ENCODE results near the gene PFN3.
A peak's percentile ranks its signal among the peaks of the same experiment; 100 is the strongest.
"Not testable (repeated sequence)": the region's sequence is repeated elsewhere in the genome, so short reads cannot be mapped to it uniquely, and the experiment has no call there.

PFN3 gene

DNA sequence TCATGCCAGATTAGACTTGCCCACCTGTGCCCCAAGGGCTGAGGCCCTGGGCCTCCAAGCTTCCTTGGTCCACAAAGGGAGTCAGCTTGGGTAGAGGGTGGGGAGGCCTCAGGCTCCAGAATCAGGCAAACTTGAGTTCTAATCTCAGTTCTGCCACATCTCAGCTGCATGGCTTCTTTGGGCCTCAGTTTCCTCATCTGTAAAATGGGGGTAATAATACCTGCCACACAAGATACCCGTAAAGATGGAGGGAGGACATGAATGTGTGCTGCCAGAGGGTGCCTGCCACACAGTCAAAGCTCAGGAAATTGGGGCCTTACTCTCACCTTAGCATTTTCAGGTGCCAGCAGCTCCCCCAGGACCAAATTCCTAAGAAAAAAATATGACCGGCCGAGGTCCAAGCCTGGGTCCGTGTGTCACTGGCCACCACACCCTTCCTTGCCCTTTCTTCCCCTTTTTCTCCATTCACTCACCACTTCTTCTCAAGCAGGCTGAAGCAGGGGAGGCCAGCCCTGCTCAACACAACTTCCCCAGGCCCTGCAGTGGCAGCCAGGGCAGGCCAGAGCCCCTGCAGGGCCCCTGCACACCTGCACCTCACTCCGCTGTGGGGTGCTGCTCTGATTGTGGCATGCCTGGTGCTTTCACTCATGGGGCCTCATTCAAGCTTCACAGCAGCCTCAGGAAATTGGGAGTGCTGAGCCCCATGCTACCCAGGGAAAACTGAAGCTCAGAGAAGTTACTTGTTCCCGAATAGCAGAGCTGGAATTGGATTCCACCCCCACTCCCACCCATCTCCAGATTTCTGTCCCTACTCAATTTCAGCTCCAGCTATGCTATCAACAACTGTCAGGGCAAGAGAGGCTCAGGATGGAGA, 38.8 kb downstream of the PFN3 start:
- no peak for DNase-seq (ENCODE audit: low read depth in 2 of 2)

DNA sequence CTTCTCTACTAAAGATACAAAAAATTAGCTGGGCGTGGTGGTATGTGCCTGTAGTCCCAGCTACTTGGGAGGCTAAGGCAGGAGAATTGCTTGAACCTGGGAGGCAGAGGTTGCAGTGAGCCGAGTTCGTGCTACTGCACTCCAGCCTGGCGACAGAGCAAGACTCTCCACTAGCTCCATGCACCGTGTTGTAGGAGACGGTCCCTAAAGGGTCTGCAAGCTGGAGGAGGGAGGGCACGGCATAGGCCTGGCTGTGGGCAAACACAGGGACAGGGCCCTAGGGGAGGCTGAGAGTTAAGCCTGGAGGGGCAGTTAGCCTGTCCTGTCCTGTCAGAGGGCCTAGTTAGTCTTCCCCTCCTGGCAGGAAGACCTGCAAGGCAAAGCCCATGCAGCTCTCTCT, 39.7 kb downstream of the PFN3 start:
- DNase-seq (ENCODE audit: low read depth in 2 of 2): not testable (repeated sequence)

DNA sequence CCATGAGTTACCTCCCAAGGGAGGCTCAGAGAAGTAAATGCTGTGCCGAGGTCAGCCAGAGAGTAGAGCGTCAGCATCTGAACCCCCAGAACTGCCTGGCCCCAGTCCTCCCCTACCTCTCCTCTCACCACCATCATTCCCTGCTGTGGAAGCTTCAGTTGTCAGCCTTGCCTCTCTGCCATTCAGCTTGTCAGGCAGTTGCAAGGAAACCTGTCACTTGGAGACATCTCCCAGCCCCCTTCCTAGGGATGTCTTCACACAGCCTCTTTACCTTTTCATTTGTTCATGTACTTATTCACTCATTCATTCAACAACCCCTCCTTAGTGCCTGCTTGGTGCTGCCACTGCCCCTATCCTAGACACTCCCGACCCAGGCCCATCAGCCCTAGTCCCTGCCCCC, 40.6 kb downstream of the PFN3 start:
- DNase-seq (ENCODE audit: low read depth in 2 of 2): no peak

DNA sequence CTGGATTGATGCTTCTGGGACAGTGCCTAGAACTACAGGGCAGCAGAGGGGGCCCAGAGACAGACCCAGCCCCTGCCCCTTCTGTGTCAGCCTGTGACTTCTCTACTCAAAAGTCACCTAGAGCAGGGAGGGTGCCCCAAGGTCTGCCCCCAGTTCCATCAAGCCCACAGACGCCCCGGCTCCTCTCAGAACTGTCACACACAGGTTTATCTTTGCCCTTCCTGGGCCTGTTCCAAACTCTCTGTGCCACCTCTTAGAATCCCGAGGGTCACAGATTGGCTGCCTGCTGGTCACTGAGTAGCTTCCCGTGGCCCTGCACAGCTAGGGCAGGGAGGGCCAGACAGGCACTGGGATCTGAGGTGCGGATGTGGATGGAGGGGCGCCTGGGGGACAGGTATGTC, 41.0 kb downstream of the PFN3 start:
- DNase-seq (ENCODE audit: low read depth in 2 of 2): no peak

DNA sequence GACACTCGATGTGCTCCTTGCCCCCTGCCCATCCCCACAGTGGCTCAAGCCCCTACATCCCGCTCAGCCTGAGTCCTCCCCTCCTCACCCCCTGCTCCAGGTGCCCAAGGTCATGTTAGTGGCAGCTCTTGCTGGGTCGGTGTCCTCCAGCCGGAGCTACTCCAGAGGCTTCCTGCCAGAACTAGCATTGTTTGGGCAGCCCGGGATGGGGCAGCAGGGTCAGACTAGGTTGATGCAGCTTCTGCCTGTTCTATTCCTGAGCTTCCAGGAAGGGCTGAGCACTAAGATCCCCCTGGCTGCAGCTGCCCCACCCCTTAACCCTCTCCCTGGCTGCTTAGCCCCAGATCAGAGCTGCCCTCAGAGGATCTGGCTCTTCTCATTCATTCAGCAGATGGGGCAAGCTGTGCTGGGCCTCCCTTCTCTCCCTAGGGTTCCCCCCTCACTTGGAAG, 42.1 kb downstream of the PFN3 start:
- DNase-seq (ENCODE audit: low read depth in 2 of 2): no peak

DNA sequence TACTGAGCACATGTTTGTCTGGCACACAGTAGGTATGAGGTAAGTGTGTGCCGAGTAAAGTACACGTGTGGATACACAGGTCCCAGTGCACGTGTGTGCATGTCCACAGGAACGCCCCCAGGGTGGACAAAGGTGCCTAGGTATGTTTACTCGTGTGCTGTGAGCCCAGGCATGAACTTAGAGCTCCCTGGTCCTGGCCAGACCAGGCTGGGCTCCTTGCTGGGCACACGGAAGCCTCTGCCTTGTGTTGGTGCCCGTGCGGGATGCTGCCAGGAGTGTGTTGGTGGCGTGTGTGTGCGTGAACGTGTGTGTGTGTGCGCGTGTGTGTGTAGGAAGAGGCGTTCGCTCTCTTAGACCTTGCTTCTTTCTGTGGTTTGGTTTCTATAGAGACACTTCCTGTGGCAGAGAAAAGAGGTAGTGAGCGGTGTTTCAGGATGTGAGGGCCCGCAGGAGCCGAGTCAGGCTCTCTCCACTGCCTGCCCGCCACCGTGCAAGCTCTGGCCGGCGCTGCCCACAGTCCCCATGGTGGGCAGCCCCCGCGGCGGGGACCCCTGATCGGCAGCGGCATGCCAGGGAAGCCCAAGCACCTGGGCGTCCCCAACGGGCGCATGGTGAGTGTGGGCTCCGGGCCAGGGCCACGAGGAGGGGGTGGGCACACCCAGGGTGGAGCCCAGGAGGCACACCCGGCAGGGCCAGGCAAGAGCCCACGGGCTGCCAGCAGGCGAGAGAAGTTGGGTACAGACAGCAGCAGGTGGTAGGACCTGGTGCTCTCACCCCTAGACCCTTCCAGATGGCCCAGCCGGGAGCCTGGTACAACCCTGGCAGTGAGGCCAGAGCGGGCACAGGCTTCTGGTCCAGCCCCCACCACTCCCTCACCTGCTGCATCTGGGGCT, 42.8 kb downstream of the PFN3 start, which contains the start of gene RGS14:
RGS14 (plus strand) TSS at position 466 of the 893 bp plus-strand sequence; CDS start at position 567, 101 bp downstream.
- peak; percentile 28 to 39 for DNase-seq (ENCODE audit: low read depth in 2 of 2)

DNA sequence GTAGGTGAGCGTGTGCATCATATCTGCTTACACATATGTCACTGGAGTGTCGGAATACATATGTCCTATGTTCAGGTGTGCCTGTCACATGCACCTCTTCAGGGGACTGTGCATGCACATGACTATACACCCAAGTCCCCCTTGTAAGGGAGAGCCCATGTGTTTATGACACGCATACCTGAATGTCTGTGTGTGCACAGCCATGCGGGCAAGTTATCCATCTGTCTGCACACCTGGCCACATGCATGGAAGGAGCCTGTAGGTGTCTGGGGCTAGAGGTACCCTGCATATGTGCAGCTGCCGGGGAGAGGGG, 43.4 kb downstream of the PFN3 start:
- DNase-seq (ENCODE audit: low read depth in 2 of 2): no peak

DNA sequence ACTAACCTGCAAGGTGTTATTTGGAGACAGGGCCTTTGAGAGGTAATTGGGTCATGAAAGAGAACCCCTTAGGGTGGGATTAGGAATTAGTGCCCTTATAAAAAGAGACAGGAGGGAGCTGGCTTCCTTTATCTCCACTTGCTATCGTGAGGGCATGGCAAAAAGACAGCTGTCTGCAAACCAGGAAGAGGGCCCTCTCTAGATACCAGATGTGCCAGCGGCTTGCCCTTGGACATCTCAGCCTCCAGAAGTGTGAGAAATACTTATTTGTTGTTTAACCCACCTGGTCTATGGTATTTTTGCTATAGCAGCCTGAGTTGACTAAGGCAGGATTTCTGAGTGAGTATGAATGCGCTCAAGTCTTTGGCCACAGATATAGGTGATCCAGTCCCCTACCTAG, 43.7 kb downstream of the PFN3 start:
- no peak for DNase-seq (ENCODE audit: low read depth in 2 of 2)

DNA sequence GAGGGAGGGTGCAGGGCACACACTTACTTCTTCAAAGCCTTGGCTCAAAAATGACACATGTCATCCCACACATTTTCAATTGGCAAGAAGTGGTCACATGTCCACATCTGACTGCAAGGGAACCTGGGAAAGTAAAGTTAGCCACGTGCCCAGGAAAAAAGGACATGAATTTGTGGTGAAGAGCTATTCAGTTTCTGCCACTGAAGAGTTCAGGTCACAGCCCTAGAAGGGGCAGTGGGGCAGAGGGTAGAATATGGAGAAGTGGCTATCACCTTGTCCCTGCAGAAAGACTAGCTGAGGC, 44.6 kb downstream of the PFN3 start:
- no peak for DNase-seq (ENCODE audit: low read depth in 2 of 2)

DNA sequence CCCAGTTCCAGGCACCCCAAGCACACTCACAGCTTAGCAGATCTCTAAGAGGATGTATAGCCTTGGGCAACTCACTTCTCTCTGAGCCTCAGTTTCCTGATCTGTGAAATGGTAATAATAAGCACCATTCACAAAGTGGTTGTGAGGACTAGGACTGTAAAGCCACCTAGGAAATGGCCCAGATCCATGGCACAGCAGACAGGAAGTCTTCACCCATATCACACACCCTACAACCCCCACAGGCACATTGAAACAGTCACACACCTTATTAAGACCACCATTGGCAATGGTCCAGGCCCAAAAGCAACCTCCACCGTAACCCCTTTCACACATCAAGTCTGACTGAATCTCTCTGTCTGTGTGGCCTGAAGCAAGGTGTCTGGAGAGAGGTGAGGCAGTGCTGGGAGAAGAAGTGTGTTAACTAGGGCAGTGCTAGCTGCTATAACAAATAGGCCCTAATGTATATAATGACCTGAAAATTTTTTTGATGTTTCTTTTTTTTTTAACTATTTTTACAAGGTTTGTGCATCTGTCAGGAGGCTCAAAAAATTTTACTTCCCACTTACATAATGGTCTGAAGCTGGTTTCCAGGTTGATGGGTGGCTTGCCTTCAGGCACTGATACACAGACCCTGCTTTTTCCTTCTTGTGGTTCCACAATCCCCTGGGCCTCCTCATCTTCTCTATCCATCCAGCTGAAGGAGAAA, 45.1 kb downstream of the PFN3 start:
- DNase-seq (ENCODE audit: low read depth in 2 of 2): no peak

DNA sequence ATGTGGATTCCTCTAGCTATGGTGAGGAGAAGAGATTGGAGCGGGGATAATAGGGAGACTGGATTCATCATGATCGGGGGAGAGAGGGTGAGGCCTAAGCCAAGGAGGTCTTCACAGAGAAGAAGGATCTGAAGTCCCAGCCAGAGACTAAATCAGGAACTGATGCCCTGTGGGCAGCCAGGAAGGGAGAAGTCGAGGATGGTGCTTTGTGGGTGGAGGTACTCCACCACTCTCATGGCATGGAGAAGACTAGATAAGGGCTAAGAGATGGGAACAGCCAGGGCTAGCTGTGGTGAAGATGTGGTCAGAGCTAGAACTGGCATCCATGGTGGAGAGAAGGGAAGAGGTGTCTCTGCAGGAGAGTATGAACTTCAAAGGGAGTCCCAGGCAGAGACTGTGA, 45.8 kb downstream of the PFN3 start:
- DNase-seq (ENCODE audit: low read depth in 2 of 2): no peak

DNA sequence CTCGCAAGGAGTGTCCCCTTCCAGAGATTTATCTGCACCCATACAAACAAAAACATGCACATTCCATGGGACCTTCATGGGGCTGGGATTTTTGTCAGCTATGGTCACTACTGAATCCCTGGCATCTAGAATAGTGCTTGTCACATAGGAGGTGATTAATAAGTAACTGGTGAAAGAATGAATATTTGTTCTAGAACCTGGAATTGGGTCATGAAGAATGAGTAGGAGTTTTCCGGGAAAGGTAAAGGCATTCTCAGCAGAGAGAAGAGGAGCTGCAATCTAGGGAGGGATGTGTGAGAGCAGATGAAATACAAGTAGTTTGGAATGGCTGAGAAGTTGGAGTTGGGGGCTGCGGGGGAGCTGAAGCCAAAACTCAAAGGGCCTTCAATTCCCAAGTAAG, 46.2 kb downstream of the PFN3 start:
- DNase-seq (ENCODE audit: low read depth in 2 of 2): no peak

DNA sequence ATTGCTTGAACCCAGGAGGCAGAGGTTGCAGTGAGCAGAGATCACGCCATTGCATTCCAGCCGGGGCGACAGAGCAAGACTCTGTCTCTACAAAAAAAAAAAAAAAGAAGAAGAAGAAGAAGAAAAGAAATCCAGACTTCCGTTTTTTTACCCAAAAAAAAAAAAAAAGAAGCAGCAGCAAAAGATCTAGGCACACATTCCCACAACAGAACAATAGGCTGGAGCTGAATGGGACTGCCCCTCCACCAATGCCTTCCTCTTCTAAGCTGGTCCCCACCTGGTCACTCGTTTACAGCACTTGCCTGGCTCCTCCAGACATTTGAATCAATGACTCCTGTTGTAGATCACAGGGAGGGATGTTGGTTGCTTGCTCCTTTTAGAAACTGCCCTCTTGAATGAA, 47.4 kb downstream of the PFN3 start:
- DNase-seq (ENCODE audit: low read depth in 2 of 2): no peak

DNA sequence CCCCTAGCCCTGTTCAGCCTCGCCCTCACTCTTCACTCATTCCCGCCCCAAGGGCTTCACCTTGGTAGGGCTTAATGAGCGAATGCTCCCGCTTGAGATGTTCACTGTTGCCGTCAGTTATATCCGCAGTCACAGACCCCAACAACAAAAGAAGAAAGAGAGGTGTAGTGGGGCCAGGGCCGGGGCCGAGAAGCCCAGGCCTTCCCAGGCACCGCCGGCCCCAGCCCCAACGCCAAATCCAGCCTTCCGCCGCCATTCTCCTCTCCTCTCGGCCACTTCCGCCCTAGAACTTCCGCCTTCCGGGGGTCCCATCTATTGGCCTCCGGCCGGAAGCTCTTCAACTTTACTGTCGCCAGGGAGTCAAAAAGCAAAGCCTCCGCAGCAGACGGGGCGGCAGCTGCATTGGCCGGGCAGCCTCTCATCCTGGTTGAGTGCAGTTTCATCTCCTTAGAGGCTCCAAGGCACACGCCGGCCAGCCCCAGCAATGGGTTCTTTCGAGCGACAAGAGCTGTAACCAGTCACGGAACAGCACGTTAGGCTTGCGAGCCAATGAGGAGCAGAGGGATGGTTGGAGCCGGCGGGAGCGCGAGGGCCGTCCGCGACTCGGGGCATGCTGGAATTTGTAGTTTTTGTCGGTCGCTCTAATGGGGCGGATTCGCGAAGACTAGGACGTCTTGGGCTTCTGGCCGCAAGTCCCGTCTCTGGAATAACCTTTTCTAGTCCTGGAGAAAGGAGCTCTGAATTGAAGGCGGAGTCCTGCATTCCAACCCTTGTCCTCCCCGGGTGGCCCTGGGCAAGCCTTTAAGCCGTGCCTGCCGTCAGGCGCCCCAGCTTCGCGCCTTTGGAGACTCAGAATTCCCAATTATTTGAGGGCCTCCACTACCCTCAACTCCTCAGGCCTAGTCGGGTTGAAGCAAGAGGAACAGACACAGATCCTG, 48.8 kb downstream of the PFN3 start, which contains the start of gene LMAN2:
LMAN2 (minus strand) TSS at position 277 of the 938 bp plus-strand sequence; CDS start at position 256, 21 bp downstream.
- peak; percentile 87 to 88 for DNase-seq (ENCODE audit: low read depth in 2 of 2)

DNA sequence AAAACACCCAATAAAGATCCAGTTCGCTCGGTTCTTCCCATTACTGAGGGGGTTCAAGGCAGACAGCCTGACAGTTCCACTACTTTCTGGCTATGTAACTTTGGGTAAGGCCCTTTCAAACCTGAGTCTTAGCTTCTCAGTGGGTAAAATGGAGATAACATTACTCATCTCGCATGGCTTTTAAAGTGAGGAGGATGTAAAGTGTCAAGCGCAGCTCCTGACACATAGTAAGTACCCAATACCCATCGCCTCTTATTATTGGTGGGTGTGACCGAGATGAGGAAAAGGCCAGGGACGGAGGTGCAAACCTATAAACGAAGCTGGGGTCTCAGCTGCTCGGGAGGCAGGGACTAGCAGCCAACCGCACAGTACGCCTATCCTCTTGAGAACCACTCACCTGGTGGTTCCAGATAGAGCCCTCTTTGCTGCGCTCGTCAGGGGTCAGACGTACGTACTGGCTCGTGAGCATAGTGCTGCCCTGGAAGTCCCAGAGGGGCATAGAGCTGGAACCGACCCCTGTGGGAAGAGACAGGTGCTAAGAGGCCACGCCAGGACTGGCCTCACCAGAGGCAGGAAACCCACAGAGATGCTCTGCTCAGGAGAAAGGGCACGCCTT, 49.6 kb downstream of the PFN3 start:
- DNase-seq (ENCODE audit: low read depth in 2 of 2): no peak

Data from stimulated activated CD4-positive, alpha-beta T cell treated with anti-CD3 and anti-CD28 coated beads, Interleukin-15, amount 100 ng/mL, for 48 hours (primary cell).